Thyroid gland (tissue), 4 donors: ENCODE results near the gene DDX18. TPM values are rescaled to one million over a fixed set of nuclear protein-coding genes. Genes with fewer than 3 reads are reported as not detected.
A peak's percentile ranks its signal among the peaks of the same experiment; 100 is the strongest.

ENCODE experiments used
- DNase-seq, 2 donors: peaks; one replicate each; pipeline ENCODE4 v3.0.0-alpha.2; 2019
- H3K27ac ChIP-seq, 3 donors: fragments of 200-600 bp; sonication (generic); 1 replicate in 2 of 3; 2 replicates in 1 of 3; pipeline ENCODE4 v1.5.1; 2016 to 2019; ENCODE audit warnings: mild to moderate bottlenecking in 1 of 3, moderate library complexity in 1 of 3
- H3K27me3 ChIP-seq: fragments of 200-600 bp; sonication (generic); one replicate; pipeline ENCODE4 v1.5.1; 2019
- H3K36me3 ChIP-seq, 2 donors: fragments of 200-600 bp; sonication (generic); one replicate each; pipeline ENCODE4 v1.5.1; 2016 to 2019
- H3K4me1 ChIP-seq, 2 donors: fragments of 200-600 bp; sonication (generic); one replicate each; pipeline ENCODE4 v1.5.1; 2017 to 2019
- H3K4me3 ChIP-seq, 3 donors: fragments of 200-600 bp; sonication (generic); replicated peaks in 1 of 3; 1 replicate in 2 of 3; 2 replicates in 1 of 3; pipeline ENCODE4 v1.5.1; 2016; ENCODE audit warnings: mild to moderate bottlenecking in 1 of 3
- H3K9me3 ChIP-seq: fragments of 200-600 bp; sonication (generic); one replicate; pipeline ENCODE4 v1.5.1; 2017
- POLR2A ChIP-seq, 2 donors: fragments of 450-650 bp; IDR thresholded peaks; one replicate each; pipeline ENCODE4 v1.6.1; 2017; ENCODE audit warnings: antibody characterized with exemption in 2 of 2, mild to moderate bottlenecking in 2 of 2, moderate library complexity in 1 of 2
- whole genome bisulfite sequencing, 2 donors: methylation state at CpG; one replicate each; pipeline ENCODE4 v1.1.5; 2017; 5-methylcytosine and 5-hydroxymethylcytosine counted together
- intact Hi-C: fragments of 100-400 bp; cut with DNase I; formaldehyde crosslinking; loops from one replicate; pipeline ENCODE4 v1.15.1; 2023
- total RNA-seq, 4 donors: library from RNA; depleted of rRNA; stranded (reverse); fragments of >200 nt; gene quantifications; one replicate each; pipeline ENCODE4 v1.2.3, GENCODE V29; 2016
- TF ChIP-seq, protein P1 (sequence below), 6 experiments: fragments of 200-600 bp in 3 of 6; fragments of 450-650 bp in 3 of 6; sonication (generic) in 3 of 6; IDR thresholded peaks; one replicate each; pipeline ENCODE4 v1.5.1; 2016 to 2019; ENCODE audit warnings: antibody characterized with exemption in 6 of 6, mild to moderate bottlenecking in 2 of 6, inconsistent platforms in 1 of 6, moderate library complexity in 1 of 6

DDX18 gene
- total RNA-seq, 4 donors from 2014 or later = 47.6 to 65.6 (median 49.0) TPM

DNA sequence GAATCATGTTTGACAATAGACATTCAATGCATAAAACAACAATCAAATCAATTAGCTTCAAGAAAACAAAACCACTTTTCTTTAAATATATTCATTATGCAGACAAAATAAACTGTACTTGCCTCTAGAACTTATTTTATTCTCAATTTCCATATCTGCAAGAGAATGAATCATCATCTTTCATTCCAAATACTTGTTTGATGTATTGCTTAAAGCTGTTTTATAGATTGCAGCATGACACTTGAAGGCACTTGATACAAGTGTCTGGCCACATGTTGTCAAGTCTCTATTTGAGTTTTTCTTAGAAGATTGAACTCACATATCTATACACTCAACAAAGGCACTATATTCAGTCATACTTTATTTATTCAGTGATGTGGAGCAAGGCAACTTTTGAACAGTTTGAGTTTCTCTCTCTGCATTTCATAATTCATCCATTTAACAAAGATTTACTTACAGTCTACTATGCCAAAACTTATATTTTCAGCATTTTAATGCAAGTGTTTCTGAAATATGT is 38.7 kb upstream of the DDX18 start:
- Histone ChIP-seq H3K27me3 (no peaks in the 10 kb centered on the region), H3K9me3 (no peaks in the 10 kb centered on the region), H3K4me1 (no peaks in the 10 kb centered on the region), H3K36me3 (no peaks in the 10 kb centered on the region), H3K27ac (no peak overlapping the region), H3K4me3 (no peak overlapping the region)
- no peak for DNase-seq
- intact Hi-C loops = no loop called here
- TF ChIP-seq, protein P1, sequence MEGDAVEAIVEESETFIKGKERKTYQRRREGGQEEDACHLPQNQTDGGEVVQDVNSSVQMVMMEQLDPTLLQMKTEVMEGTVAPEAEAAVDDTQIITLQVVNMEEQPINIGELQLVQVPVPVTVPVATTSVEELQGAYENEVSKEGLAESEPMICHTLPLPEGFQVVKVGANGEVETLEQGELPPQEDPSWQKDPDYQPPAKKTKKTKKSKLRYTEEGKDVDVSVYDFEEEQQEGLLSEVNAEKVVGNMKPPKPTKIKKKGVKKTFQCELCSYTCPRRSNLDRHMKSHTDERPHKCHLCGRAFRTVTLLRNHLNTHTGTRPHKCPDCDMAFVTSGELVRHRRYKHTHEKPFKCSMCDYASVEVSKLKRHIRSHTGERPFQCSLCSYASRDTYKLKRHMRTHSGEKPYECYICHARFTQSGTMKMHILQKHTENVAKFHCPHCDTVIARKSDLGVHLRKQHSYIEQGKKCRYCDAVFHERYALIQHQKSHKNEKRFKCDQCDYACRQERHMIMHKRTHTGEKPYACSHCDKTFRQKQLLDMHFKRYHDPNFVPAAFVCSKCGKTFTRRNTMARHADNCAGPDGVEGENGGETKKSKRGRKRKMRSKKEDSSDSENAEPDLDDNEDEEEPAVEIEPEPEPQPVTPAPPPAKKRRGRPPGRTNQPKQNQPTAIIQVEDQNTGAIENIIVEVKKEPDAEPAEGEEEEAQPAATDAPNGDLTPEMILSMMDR (IDR thresholded peaks at IDR 0.05) = no peak
- no peak for TF ChIP-seq POLR2A (IDR thresholded peaks at IDR 0.05)

DNA sequence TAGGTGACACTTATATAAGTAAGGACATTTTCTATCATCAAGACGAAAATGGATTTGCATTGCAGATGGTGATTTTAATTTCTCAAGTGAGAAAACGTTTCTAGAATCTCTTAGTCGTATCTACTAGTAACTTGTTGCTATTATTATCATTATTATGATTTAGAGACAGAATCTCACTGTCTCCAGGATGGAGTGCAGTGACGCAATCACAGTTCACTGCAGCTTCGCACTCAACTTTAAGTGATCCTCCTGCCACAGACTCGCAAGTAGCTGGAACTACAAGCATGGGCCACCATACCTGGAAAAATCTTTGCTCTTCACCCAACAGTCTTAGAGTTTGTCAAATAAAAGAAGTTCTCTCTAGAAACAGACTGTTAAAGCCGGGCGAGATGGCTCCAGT is 37.6 kb upstream of the DDX18 start:
- H3K27me3 ChIP-seq = no peaks in the 10 kb centered on the region
- no peak overlapping the region for H3K27ac ChIP-seq
- TF ChIP-seq, protein P1 (IDR thresholded peaks at IDR 0.05) = no peak
- TF ChIP-seq POLR2A (IDR thresholded peaks at IDR 0.05) = no peak
- no peaks in the 10 kb centered on the region for H3K36me3 ChIP-seq
- H3K4me3 ChIP-seq = no peak overlapping the region
- DNase-seq = no peak
- H3K9me3 ChIP-seq = no peaks in the 10 kb centered on the region
- H3K4me1 ChIP-seq = no peaks in the 10 kb centered on the region
- intact Hi-C loops = no loop called here
- WGBS, 2 donors = 89 to 91% methylated on average over 8 of the region's 8 CpGs

DNA sequence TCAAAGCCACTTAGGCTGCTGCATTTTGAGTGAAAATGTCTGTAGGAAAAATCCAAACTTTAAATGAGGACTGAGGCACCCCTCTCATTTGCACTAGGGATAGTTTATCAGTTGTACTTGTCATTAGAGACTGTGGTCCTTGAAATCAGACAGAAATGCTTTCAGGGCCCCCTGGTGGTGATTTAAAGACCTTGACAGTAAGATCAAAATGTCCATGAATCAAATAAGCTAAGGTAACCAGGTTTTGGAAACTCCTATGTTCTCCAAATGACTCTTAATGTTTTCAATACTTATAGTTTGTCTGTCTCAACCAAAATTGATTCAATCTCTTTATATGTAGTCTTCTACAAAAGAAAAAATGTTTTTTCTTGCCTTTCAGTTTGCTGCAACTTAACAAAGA is 28.8 kb upstream of the DDX18 start:
- no peaks in the 10 kb centered on the region for H3K27me3 ChIP-seq
- no peak overlapping the region for H3K27ac ChIP-seq
- H3K36me3 ChIP-seq = no peaks in the 10 kb centered on the region
- H3K9me3 ChIP-seq = no peaks in the 10 kb centered on the region
- no peaks in the 10 kb centered on the region for H3K4me1 ChIP-seq
- intact Hi-C loops = no loop called here
- no peak for TF ChIP-seq POLR2A (IDR thresholded peaks at IDR 0.05)
- TF ChIP-seq, protein P1 (IDR thresholded peaks at IDR 0.05) = peak in 5 of 6 experiments; percentile 22 to 65 (median 59)
- DNase-seq = peak; percentile 33 to 60
- no peak overlapping the region for H3K4me3 ChIP-seq

DNA sequence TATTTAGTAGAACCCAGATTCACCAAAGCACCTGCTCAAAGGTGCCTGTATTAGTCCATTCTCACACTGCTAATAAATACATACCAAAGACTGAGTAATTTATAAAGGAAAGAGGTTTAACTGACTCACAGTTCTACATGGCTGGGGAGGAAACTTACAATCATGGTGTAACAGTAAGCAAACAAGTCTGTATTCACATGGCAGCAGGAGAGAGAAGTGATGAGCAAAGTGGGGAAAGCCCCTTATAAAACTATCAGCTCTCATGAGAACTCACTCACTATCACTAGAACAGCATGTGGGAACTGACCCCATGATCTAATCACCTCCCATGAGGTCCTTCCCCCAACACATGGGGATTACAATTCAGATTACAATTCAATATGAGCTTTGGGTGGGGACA is 28.0 kb upstream of the DDX18 start:
- DNase-seq = no peak

DNA sequence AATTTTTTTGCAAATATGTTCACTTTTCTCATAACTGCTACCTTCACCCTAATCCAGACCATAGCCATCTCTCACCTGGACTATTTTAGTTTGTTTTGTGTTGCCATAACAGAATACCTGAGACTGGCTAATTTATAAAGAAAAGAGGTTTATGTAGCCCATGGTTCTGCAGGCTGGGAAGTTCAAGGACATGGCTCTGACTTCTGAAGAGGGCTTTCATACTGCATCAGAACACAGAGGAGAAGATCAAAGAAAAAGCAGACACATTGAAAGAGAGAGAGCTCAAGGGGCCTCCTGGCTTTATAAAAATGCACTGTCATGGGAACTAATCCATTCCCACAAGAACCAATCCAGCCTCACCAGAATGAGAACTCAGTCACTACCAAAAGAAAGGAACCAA is 25.0 kb upstream of the DDX18 start:
- Histone ChIP-seq H3K4me3 (no peak overlapping the region), H3K36me3 (no peaks in the 10 kb centered on the region), H3K9me3 (no peaks in the 10 kb centered on the region), H3K27ac (no peak overlapping the region), H3K27me3 (no peaks in the 10 kb centered on the region), H3K4me1 (no peaks in the 10 kb centered on the region)
- intact Hi-C loops = no loop called here
- DNase-seq = no peak
- TF ChIP-seq, protein P1 (IDR thresholded peaks at IDR 0.05) = no peak
- no peak for TF ChIP-seq POLR2A (IDR thresholded peaks at IDR 0.05)

More for the DNA sequence above, 28.0 kb upstream of the DDX18 start:
- Histone ChIP-seq H3K36me3 (no peaks in the 10 kb centered on the region), H3K4me3 (no peak overlapping the region), H3K27me3 (no peaks in the 10 kb centered on the region), H3K27ac (no peak overlapping the region), H3K4me1 (no peaks in the 10 kb centered on the region), H3K9me3 (no peaks in the 10 kb centered on the region)
- no peak for TF ChIP-seq POLR2A (IDR thresholded peaks at IDR 0.05)
- TF ChIP-seq, protein P1 (IDR thresholded peaks at IDR 0.05) = no peak
- intact Hi-C loops = no loop called here
